Spleen (tissue), 11 donors: Measurements from ENCODE around the gene STAP2. TPM values are rescaled to one million over a fixed set of nuclear protein-coding genes. Genes with fewer than 3 reads are reported as not detected.
A peak's percentile ranks its signal among the peaks of the same experiment; 100 is the strongest.

Source experiments
- DNase-seq: peaks from one replicate; pipeline ENCODE4 v3.0.0-alpha.2; 2020
- H3K27ac ChIP-seq, 8 donors: fragments of 200-600 bp; sonication (generic) in 7 of 8; 1 replicate in 4 of 8; 2 replicates in 4 of 8; pipeline versions ENCODE4 v1.5.0 to v1.8.0; 2016 to 2021; ENCODE audit warnings: inconsistent platforms in 4 of 8, mild to moderate bottlenecking in 4 of 8, moderate library complexity in 1 of 8
- H3K27me3 ChIP-seq, 7 donors: fragments of 200-600 bp; sonication (generic) in 6 of 7; replicated peaks in 1 of 7; 1 replicate in 4 of 7; 2 replicates in 3 of 7; pipeline versions ENCODE4 v1.5.0 to v1.8.0; 2016 to 2021; ENCODE audit warnings: inconsistent platforms in 3 of 7, mild to moderate bottlenecking in 1 of 7
- H3K36me3 ChIP-seq, 6 donors: fragments of 200-600 bp; sonication (generic) in 5 of 6; 1 replicate in 4 of 6; 2 replicates in 2 of 6; pipeline versions ENCODE4 v1.5.0 to v1.8.0; 2016 to 2021; ENCODE audit warnings: inconsistent platforms in 2 of 6
- H3K4me1 ChIP-seq, 6 donors: fragments of 200-600 bp; sonication (generic) in 5 of 6; 1 replicate in 3 of 6; 2 replicates in 3 of 6; pipeline versions ENCODE4 v1.5.0 to v1.8.0; 2016 to 2021; ENCODE audit warnings: inconsistent platforms in 3 of 6
- H3K4me3 ChIP-seq, 8 donors: fragments of 200-600 bp; sonication (generic) in 7 of 8; 1 replicate in 4 of 8; 2 replicates in 4 of 8; pipeline versions ENCODE4 v1.5.0 to v1.8.0; 2016 to 2021; ENCODE audit warnings: inconsistent platforms in 4 of 8, mild to moderate bottlenecking in 4 of 8, moderate library complexity in 2 of 8
- H3K9me3 ChIP-seq, 8 donors: fragments of 200-600 bp; sonication (generic) in 7 of 8; 1 replicate in 4 of 8; 2 replicates in 4 of 8; pipeline versions ENCODE4 v1.5.0 to v1.8.0; 2016 to 2021; ENCODE audit warnings: inconsistent platforms in 4 of 8
- CTCF ChIP-seq, 11 experiments: fragments of 200-600 bp in 7 of 11; fragments of 450-650 bp in 4 of 11; sonication (generic) in 4 of 11; IDR thresholded peaks in 8 of 11; conservative IDR thresholded peaks in 3 of 11; 1 replicate in 7 of 11; 2 replicates in 4 of 11; pipeline versions ENCODE4 v1.4.0 to v1.8.0; 2016 to 2021; ENCODE audit warnings: antibody characterized with exemption in 11 of 11, inconsistent platforms in 4 of 11, mild to moderate bottlenecking in 1 of 11
- POLR2A ChIP-seq, 3 donors: fragments of 450-650 bp; IDR thresholded peaks; one replicate each; pipeline ENCODE4 v1.5.1; 2017; ENCODE audit warnings: antibody characterized with exemption in 3 of 3, mild to moderate bottlenecking in 1 of 3
- POLR2AphosphoS5 ChIP-seq, 3 donors: sonication (generic); formaldehyde crosslinking; IDR thresholded peaks; one replicate each; pipeline ENCODE4 v1.5.1; 2017; ENCODE audit warnings: antibody characterized with exemption in 3 of 3
- WGBS, 5 donors: extraction: QIAGEN DNeasy Blood & Tissue Kit in 3 of 5; methylation state at CpG; one replicate each; pipeline versions ENCODE4 v1.1.5 to v1.1.7; 2013 to 2018; 5-methylcytosine and 5-hydroxymethylcytosine counted together
- intact Hi-C: fragments of 100-400 bp; cut with DNase I; formaldehyde crosslinking; loops from one replicate; pipeline ENCODE4 v1.15.0; 2023; ENCODE audit warnings: low total_unique reads
- polyA plus RNA-seq, 3 donors: library from polyadenylated mRNA; stranded (reverse); fragments of 200-250 nt; gene quantifications; one replicate each; pipeline ENCODE4 v1.2.1, GENCODE V29; 2013
- total RNA-seq, 7 donors: library from RNA; depleted of rRNA in 3 of 7; stranded (reverse); fragments of >200 nt in 3 of 7; fragmentation: NEBNext Ultra II Directional in 4 of 7; extraction: Animal tissue kit (Norgen Biotek cat#: 25700) in 4 of 7; gene quantifications; one replicate each; pipeline versions ENCODE4 v1.1.0 to v1.2.1, GENCODE V29; 2016 to 2021
- donor health status: healthy with polysubstance abuse.
- donor health status: DM: no; HTN: no; CAD: no; lungs with moderate emphysema.
- donor health status: DM: no; HTN: no; CAD: no.
- donor health status: Bipolar disorder and iron deficiency.
- donor health status: healthy.
- donor health status: DM: no; HTN: no; CAD: no.
- donor health status: DM: yes; HTN: yes; CAD: no.

STAP2 gene
- total and polyA plus RNA-seq, 10 donors: 0.79 to 5.1 (median 2.1) TPM; not detected in 1

- no peak for DNase-seq
- intact Hi-C loops: no loop called here
- Histone ChIP-seq H3K4me1 (peaks cover 3 to 30% (median 25%) of the 10 kb centered on the region in 6 donors), H3K27ac (no peak overlapping the region), H3K4me3 (peak overlapping the region in 3 of 8 donors; percentile 40 to 66 (median 53)), H3K27me3 (peaks cover 0 to 38% (median 11%) of the 10 kb centered on the region in 7 donors), H3K9me3 (peaks cover 0 to 16% (median 3%) of the 10 kb centered on the region in 8 donors), H3K36me3 (no peaks in the 10 kb centered on the region)
- no peak for TF ChIP-seq POLR2AphosphoS5 (IDR thresholded peaks at IDR 0.05)
- TF ChIP-seq CTCF (IDR thresholded peaks at IDR 0.05 in 8 of 11, conservative IDR thresholded peaks at IDR 0.05 in 3 of 11): no peak
- no peak for TF ChIP-seq POLR2A (IDR thresholded peaks at IDR 0.05)
- WGBS, 5 donors: 48 to 62% (median 50%) methylated on average over 13 of the region's 13 CpGs
Observed at GRCh38 chr19:4326215-4326836, 12.3 kb downstream of the STAP2 start.

- TF ChIP-seq CTCF (IDR thresholded peaks at IDR 0.05 in 8 of 11, conservative IDR thresholded peaks at IDR 0.05 in 3 of 11): no peak
- TF ChIP-seq POLR2AphosphoS5 (IDR thresholded peaks at IDR 0.05): no peak
- TF ChIP-seq POLR2A (IDR thresholded peaks at IDR 0.05): no peak
- 76 to 90% (median 84%) methylated on average over 12 of the region's 12 CpGs for WGBS, 5 donors
- no peak for DNase-seq
- Histone ChIP-seq H3K27ac (no peak overlapping the region), H3K4me1 (peaks cover 3 to 28% (median 23%) of the 10 kb centered on the region in 6 donors), H3K36me3 (no peaks in the 10 kb centered on the region), H3K4me3 (no peak overlapping the region), H3K9me3 (peaks cover 0 to 33% (median 3%) of the 10 kb centered on the region in 8 donors), H3K27me3 (peaks cover 0 to 33% (median 11%) of the 10 kb centered on the region in 7 donors)
- intact Hi-C loops: no loop called here
Observed at GRCh38 chr19:4324228-4324627, 14.4 kb downstream of the STAP2 start.

- no peaks in the 10 kb centered on the region for H3K36me3 ChIP-seq
- 80 to 97% (median 91%) methylated on average over 1 to 9 of the region's 9 CpGs for whole genome bisulfite sequencing, 5 donors
- no peak for DNase-seq
- no peak overlapping the region for H3K4me3 ChIP-seq
- H3K27ac ChIP-seq: no peak overlapping the region
- TF ChIP-seq CTCF (IDR thresholded peaks at IDR 0.05 in 8 of 11, conservative IDR thresholded peaks at IDR 0.05 in 3 of 11): no peak
- no peak for TF ChIP-seq POLR2AphosphoS5 (IDR thresholded peaks at IDR 0.05)
- no peak for TF ChIP-seq POLR2A (IDR thresholded peaks at IDR 0.05)
- peaks cover 0 to 27% (median 11%) of the 10 kb centered on the region in 7 donors for H3K27me3 ChIP-seq
- peaks cover 3 to 22% (median 17%) of the 10 kb centered on the region in 6 donors for H3K4me1 ChIP-seq
- intact Hi-C loops: no loop called here
- peaks cover 0 to 36% (median 3%) of the 10 kb centered on the region in 8 donors for H3K9me3 ChIP-seq
Observed at GRCh38 chr19:4323692-4324091, 14.9 kb downstream of the STAP2 start.

GRCh38 chr19:4322942-4323665 lies 15.5 kb downstream of the STAP2 start:
- Histone ChIP-seq H3K4me1 (peaks cover 3 to 19% (median 15%) of the 10 kb centered on the region in 6 donors), H3K27me3 (peaks cover 0 to 27% (median 11%) of the 10 kb centered on the region in 7 donors), H3K27ac (no peak overlapping the region), H3K9me3 (peaks cover 0 to 36% (median 3%) of the 10 kb centered on the region in 8 donors), H3K4me3 (no peak overlapping the region), H3K36me3 (no peaks in the 10 kb centered on the region)
- intact Hi-C loops: no loop called here
- DNase-seq: no peak
- TF ChIP-seq CTCF (IDR thresholded peaks at IDR 0.05 in 8 of 11, conservative IDR thresholded peaks at IDR 0.05 in 3 of 11): no peak
- no peak for TF ChIP-seq POLR2AphosphoS5 (IDR thresholded peaks at IDR 0.05)
- no peak for TF ChIP-seq POLR2A (IDR thresholded peaks at IDR 0.05)
- WGBS, 5 donors: 77 to 86% (median 83%) methylated on average over 21 to 37 of the region's 37 CpGs
